SU-DHL-6 (cell line): ENCODE results near the gene FRMPD1.
"Not testable (repeated sequence)": the region's sequence is repeated elsewhere in the genome, so short reads cannot be mapped to it uniquely, and the experiment has no call there.

ENCODE experiments used
- EZH2phosphoT487 ChIP-seq: fragments of 200-600 bp; sonication (generic), shearing (Covaris generic); conservative IDR thresholded peaks from 2 replicates; pipeline ENCODE4 v1.6.1; 2018; ENCODE audit warnings: mild to moderate bottlenecking, antibody characterized with exemption, low read length, moderate library complexity, mixed read lengths
- TF ChIP-seq, protein P1 (sequence below): fragments of 200-600 bp; sonication (generic); IDR thresholded peaks from one replicate; pipeline ENCODE4 v1.5.1; 2017; ENCODE audit warnings: antibody characterized with exemption, mild to moderate bottlenecking, low read length, moderate library complexity; ENCODE audit not compliant: insufficient read depth, poor library complexity, severe bottlenecking

DNA sequence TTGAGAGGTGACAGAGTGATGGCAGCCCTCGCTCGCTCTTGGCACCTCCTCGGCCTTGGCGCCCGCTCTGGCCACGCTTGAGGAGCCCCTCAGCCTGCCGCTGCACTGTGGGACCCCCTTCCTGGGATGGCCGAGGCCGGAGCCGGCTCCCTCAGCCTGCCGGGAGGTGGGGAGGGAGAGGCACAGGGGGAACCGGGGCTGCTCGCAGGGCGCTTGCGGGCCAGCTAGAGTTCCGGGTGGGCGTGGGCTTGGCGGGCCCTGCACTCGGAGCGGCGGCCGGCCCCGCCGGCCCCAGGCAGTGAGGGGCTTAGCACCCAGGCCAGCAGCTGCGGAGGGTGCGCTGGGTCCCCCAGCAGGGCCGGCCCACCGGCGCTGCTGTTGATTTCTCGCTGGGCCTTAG, 101.0 kb downstream of the FRMPD1 start:
- TF ChIP-seq, protein P1, sequence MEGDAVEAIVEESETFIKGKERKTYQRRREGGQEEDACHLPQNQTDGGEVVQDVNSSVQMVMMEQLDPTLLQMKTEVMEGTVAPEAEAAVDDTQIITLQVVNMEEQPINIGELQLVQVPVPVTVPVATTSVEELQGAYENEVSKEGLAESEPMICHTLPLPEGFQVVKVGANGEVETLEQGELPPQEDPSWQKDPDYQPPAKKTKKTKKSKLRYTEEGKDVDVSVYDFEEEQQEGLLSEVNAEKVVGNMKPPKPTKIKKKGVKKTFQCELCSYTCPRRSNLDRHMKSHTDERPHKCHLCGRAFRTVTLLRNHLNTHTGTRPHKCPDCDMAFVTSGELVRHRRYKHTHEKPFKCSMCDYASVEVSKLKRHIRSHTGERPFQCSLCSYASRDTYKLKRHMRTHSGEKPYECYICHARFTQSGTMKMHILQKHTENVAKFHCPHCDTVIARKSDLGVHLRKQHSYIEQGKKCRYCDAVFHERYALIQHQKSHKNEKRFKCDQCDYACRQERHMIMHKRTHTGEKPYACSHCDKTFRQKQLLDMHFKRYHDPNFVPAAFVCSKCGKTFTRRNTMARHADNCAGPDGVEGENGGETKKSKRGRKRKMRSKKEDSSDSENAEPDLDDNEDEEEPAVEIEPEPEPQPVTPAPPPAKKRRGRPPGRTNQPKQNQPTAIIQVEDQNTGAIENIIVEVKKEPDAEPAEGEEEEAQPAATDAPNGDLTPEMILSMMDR = not testable (repeated sequence)
- not testable (repeated sequence) for TF ChIP-seq EZH2phosphoT487
